K562 (cell line): Measurements from ENCODE around the gene SMIM17. TPM values are rescaled to one million over a fixed set of nuclear protein-coding genes. Genes with fewer than 3 reads are reported as not detected.

ENCODE experiments used
- ATAC-seq: fragments of 200-7000 bp; cut with Tn5 transposase; 3 replicates; pipeline ENCODE4 v1.9.1; 2020; ENCODE audit warnings: moderate library complexity
- BruUV-seq: library from RNA; stranded (reverse); fragments of 400-500 nt; replicated peaks from 2 replicates; lab custom pipeline; 2021; lab: Mats Ljungman, UMichigan
- CTCF ChIA-PET: fragments of 300-600 bp; formaldehyde crosslinking; extraction: SDS; loops from one replicate; lab custom pipeline; 2021; ENCODE audit warnings: low intra/inter-chr PET ratio; lab: Yijun Ruan, JAX
- POLR2A ChIA-PET: fragments of 300-600, 350-650 bp; sonication (Branson Sonifier 250); formaldehyde crosslinking; extraction: SDS; loops from one replicate; lab custom pipeline; 2021; ENCODE audit warnings: antibody characterized with exemption, inconsistent platforms; lab: Yijun Ruan, JAX
- DNase-seq, 4 experiments: peaks; one replicate each; pipeline versions ENCODE4 v3.0.0 to v3.0.0-alpha.2; 2011 to 2018; ENCODE audit warnings: low spot score in 3 of 4, mixed read lengths in 3 of 4; ENCODE audit errors: extremely low read depth in 1 of 4
- FAIRE-seq: peaks from 2 replicates; lab custom pipeline; 2011; peaks lifted over from hg19 to GRCh38; lab: Jason Lieb, UNC
- H2AFZ ChIP-seq: 2 replicates; pipeline ENCODE4 v1.6.0; 2011; ENCODE audit warnings: low read depth, low read length, control low read depth, inconsistent platforms
- H3K27ac ChIP-seq: fragments of 200-600 bp; 3 replicates; pipeline ENCODE4 v1.8.0; 2011; ENCODE audit warnings: low read depth, mild to moderate bottlenecking, control low read depth, inconsistent platforms, low read length, moderate library complexity, mixed read lengths; ENCODE audit errors: extremely low read depth
- H3K27me3 ChIP-seq, 2 experiments: fragments of 300-600 bp in 1 of 2; 2 replicates in 1 of 2; 3 replicates in 1 of 2; pipeline versions ENCODE4 v1.6.0 to v1.8.0; 2011; ENCODE audit warnings: inconsistent platforms in 2 of 2, low read length in 2 of 2, mild to moderate bottlenecking in 1 of 2, mixed read lengths in 1 of 2, moderate library complexity in 1 of 2; ENCODE audit not compliant: control insufficient read depth in 2 of 2, insufficient read depth in 2 of 2
- H3K36me3 ChIP-seq: fragments of 300-600 bp; 3 replicates; pipeline ENCODE4 v1.8.0; 2011; ENCODE audit warnings: mild to moderate bottlenecking, low read length, inconsistent platforms; ENCODE audit not compliant: control insufficient read depth, insufficient read depth
- H3K4me1 ChIP-seq, 2 experiments: fragments of 200-600 bp in 1 of 2; replicated peaks in 1 of 2; 2 replicates in 1 of 2; 3 replicates in 1 of 2; pipeline versions ENCODE4 v1.5.1 to v1.8.0; 2011; ENCODE audit warnings: inconsistent platforms in 2 of 2, low read length in 2 of 2, mild to moderate bottlenecking in 1 of 2, mixed read lengths in 1 of 2, moderate library complexity in 1 of 2; ENCODE audit not compliant: control insufficient read depth in 2 of 2, insufficient read depth in 2 of 2
- H3K4me2 ChIP-seq: 2 replicates; pipeline ENCODE4 v1.6.1; 2011; ENCODE audit warnings: low read length, control low read depth, inconsistent platforms, mixed read lengths; ENCODE audit not compliant: insufficient read depth
- H3K4me3 ChIP-seq: fragments of 200-600 bp; sonication (generic), shearing (Covaris generic); 2 replicates; pipeline ENCODE4 v1.5.1; 2016; ENCODE audit warnings: control low read depth, inconsistent platforms
- H3K79me2 ChIP-seq: fragments of 200-600 bp; 3 replicates; pipeline ENCODE4 v1.8.0; 2011; ENCODE audit warnings: low read length, inconsistent platforms; ENCODE audit not compliant: control insufficient read depth, insufficient read depth
- H3K9ac ChIP-seq, 2 experiments: 2 replicates each; pipeline versions ENCODE4 v1.6.0 to v1.6.1; 2011; ENCODE audit warnings: low read depth in 2 of 2, low read length in 2 of 2, control low read depth in 1 of 2, inconsistent platforms in 1 of 2, mild to moderate bottlenecking in 1 of 2, mixed read lengths in 1 of 2; ENCODE audit not compliant: insufficient read depth in 1 of 2
- H3K9me1 ChIP-seq: one replicate; pipeline ENCODE4 v1.6.0; 2011; ENCODE audit warnings: inconsistent platforms, mild to moderate bottlenecking, low read length, moderate library complexity; ENCODE audit not compliant: control insufficient read depth, insufficient read depth
- H3K9me3 ChIP-seq: replicated peaks from 2 replicates; pipeline ENCODE4 v1.5.1; 2011; ENCODE audit warnings: low read depth, low read length, inconsistent platforms; ENCODE audit not compliant: control insufficient read depth, insufficient read depth
- H4K20me1 ChIP-seq: replicated peaks from 2 replicates; pipeline ENCODE4 v1.6.1; 2011; ENCODE audit warnings: low read length, inconsistent platforms, mixed read lengths; ENCODE audit not compliant: control insufficient read depth, insufficient read depth
- FOXP1 ChIP-seq: sonication (generic); formaldehyde crosslinking; IDR thresholded peaks from 2 replicates; pipeline ENCODE4 v1.8.0; 2022; ENCODE audit warnings: mild to moderate bottlenecking, missing genetic modification reagents
- RNF2 ChIP-seq: sonication (generic); IDR thresholded peaks from 2 replicates; pipeline ENCODE4 v1.6.1; 2016
- TFE3 ChIP-seq: fragments of 450-650 bp; formaldehyde crosslinking; IDR thresholded peaks from 2 replicates; pipeline ENCODE4 v1.4.0; 2020; ENCODE audit warnings: mild to moderate bottlenecking, mixed read lengths
- TRIM25 ChIP-seq: fragments of 450-650 bp; IDR thresholded peaks from 2 replicates; pipeline ENCODE4 v1.7.0; 2016; ENCODE audit warnings: borderline replicate concordance
- ZNF140 ChIP-seq: fragments of 250-450 bp; sonication (Bioruptor Pico); IDR thresholded peaks from 2 replicates; pipeline ENCODE4 v1.8.0; 2021; ENCODE audit warnings: moderate library complexity, mild to moderate bottlenecking, inconsistent platforms
- WGBS: fragments of 100-300 bp; shearing (Covaris generic); methylation state at CpG from one replicate; pipeline ENCODE4 v1.1.6; 2016; ENCODE audit warnings: low coverage, mixed read lengths; ENCODE audit not compliant: insufficient coverage; ENCODE audit errors: missing lambda C conversion rate; 5-methylcytosine and 5-hydroxymethylcytosine counted together
- in situ Hi-C: fragments of 300-500 bp; cut with MboI; formaldehyde crosslinking; loops from 4 replicates; pipeline ENCODE4 v1.15.0; 2018; ENCODE audit warnings: inconsistent platforms, mixed read lengths
- intact Hi-C: fragments of 100-400 bp; cut with micrococcal nuclease; formaldehyde crosslinking; loops from 2 replicates; pipeline ENCODE4 v1.14.2; 2022
- polyA plus RNA-seq, 8 experiments: library from polyadenylated mRNA; depleted of rRNA in 4 of 8; stranded (reverse) in 5 of 8; unstranded in 3 of 8; fragments of >200 nt; fragmentation: Nextera tagmentation in 2 of 8; fragmentation: Illumina TruSeq in 1 of 8; extraction: Ambion mirVana in 2 of 8; extraction: Trizol in 1 of 8; gene quantifications; 2 replicates each; pipeline versions ENCODE4 v1.2.1 to v1.2.3, GENCODE V29; 2011 to 2014; ENCODE audit warnings: inconsistent platforms in 1 of 8, missing spikeins in 1 of 8
- total RNA-seq, 7 experiments: library from RNA; depleted of rRNA in 6 of 7; stranded (reverse); fragments of >200 nt in 6 of 7; fragmentation: Illumina TruSeq in 2 of 7; extraction: Trizol in 2 of 7; gene quantifications; 2 replicates each; pipeline versions ENCODE4 v1.2.1 to v1.2.3, GENCODE V29; 2011 to 2021; ENCODE audit warnings: low replicate concordance in 1 of 7

SMIM17 gene
- total and polyA plus RNA-seq, 9 of the 15 experiments (the other 6 are each of a cell fraction or from before 2014, with no cell fraction given) = not detected

GRCh38 chr19:56608274-56608964 lies 34.5 kb upstream of the SMIM17 start:
- in situ Hi-C loops (no loop called here), intact Hi-C loops (no loop called here)
- Histone ChIP-seq H3K4me2 (no peak overlapping the region), H3K4me1 (no peaks in the 10 kb centered on the region), H3K79me2 (no peaks in the 10 kb centered on the region), H3K36me3 (no peaks in the 10 kb centered on the region), H3K9me1 (no peaks in the 10 kb centered on the region), H3K27me3 (no peaks in the 10 kb centered on the region), H2AFZ (no peak overlapping the region), H3K9me3 (no peaks in the 10 kb centered on the region; the same call in 1 of the 2 replicates), H3K4me3 (no peak overlapping the region), H3K9ac (no peak overlapping the region), H4K20me1 (no peaks in the 10 kb centered on the region), H3K27ac (no peak overlapping the region)
- WGBS = 0% methylated on average over 8 of the region's 8 CpGs
- POLR2A ChIA-PET = no interaction called here
- TF ChIP-seq FOXP1 (CRISPR knock-in tag) = no peak
- no peak for TF ChIP-seq TFE3 (CRISPR knock-in tag)
- no peak for TF ChIP-seq RNF2
- FAIRE-seq = no peak
- no TSS peak for BruUV-seq
- CTCF ChIA-PET = no interaction called here
- DNase-seq = no peak
- ATAC-seq = no peak

DNA sequence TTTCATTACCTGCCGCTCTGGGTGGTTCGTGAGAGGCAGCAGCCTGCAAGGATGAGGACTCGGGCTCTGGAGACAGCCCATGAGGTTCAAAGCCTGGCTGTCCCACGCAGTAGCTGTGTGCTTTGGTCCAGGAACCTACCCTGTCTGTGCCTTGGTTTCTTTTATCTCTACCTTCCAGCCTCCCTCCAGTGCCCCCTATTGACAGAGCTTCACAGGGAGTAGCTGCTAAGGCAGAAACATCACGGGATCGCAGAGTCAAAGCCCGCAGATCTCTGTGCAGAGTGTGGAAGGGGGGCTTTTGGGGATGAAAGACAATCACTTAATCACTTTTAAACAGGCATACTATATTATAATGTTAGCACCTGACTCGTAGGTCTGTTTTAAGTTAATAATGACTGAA lies 31.7 kb upstream of the SMIM17 start:
- intact Hi-C loops = no loop called here
- Histone ChIP-seq H3K9me3 (no peaks in the 10 kb centered on the region; the same call in 1 of the 2 replicates), H3K9ac (no peak overlapping the region), H3K27me3 (no peaks in the 10 kb centered on the region), H3K27ac (no peak overlapping the region), H4K20me1 (no peaks in the 10 kb centered on the region), H3K4me1 (no peaks in the 10 kb centered on the region), H3K4me2 (no peak overlapping the region), H3K4me3 (no peak overlapping the region), H3K36me3 (no peaks in the 10 kb centered on the region), H2AFZ (no peak overlapping the region), H3K9me1 (no peaks in the 10 kb centered on the region), H3K79me2 (no peaks in the 10 kb centered on the region)
- WGBS = 4% methylated on average over 8 of the region's 8 CpGs
- DNase-seq (no peak), ATAC-seq (no peak), FAIRE-seq (no peak)
- CTCF ChIA-PET = no interaction called here
- in situ Hi-C loops = no loop called here
- BruUV-seq = no TSS peak
- POLR2A ChIA-PET = no interaction called here
- no peak for TF ChIP-seq ZNF140 (CRISPR knock-in tag)
- no peak for TF ChIP-seq TRIM25
